ENCODE results near the gene COX6A1. TPM values are rescaled to one million over a fixed set of nuclear protein-coding genes. Genes with fewer than 3 reads are reported as not detected.
A peak's percentile ranks its signal among the peaks of the same experiment; 100 is the strongest.

Gene COX6A1
- total and polyA plus RNA-seq, 2 experiments from 2014 or later, result 422 to 1,484 TPM

DNA sequence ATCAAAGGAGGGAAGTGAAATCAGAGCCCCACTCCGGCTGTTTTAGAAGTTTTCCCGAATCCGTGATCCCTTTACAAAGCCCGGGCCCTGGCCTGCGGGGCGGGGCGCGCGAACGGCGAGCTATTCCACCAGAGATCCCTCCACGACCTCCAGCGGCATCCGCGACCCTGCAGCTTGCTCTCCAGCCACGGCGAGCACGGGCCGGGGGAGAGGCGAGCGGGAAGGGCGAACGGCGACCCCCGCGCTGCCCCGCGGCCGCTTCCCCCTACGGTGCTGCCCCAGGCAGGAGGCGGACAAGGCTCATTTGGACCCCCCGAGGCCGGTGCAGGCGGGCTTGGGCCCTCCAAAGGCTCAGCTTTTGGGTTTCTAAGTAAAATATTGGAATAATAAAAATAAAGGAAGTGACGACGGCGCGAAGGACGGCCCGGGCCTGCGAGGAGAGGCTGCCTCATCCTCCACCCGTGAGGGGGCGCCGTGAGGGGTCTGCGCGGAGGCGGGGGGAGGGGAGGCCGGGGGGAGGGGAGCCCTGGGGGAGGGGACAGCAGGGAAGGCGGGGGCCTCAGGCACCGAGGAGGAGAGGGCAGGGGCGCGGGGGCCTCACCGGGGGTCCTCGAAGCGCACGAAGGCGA is 31.0 kb downstream of the COX6A1 start:
- Histone ChIP-seq H3K27me3 (ENCODE audit: insufficient read depth) (0 out of 2 replicates have a peak, but pooled peaks cover 2% of the 10 kb centered on the region), H3K4me1 (ENCODE audit: insufficient read depth) (peaks cover 10% of the 10 kb centered on the region; the same call in 1 of the 2 replicates), H3K27ac (ENCODE audit: low read depth) (peak overlapping the region; percentile 87), H2AFZ (no peak overlapping the region), H3K9me2 (ENCODE audit: insufficient read depth) (no peaks in the 10 kb centered on the region), H3K79me2 (replicated peaks; ENCODE audit: insufficient read depth) (peaks cover 51% of the 10 kb centered on the region), H3K4me3 (peak overlapping the region; percentile 77), H3K4me2 (peak overlapping the region; percentile 88), H3F3A (replicated peaks; ENCODE audit: low read depth) (peaks cover 35% of the 10 kb centered on the region), H3K36me3 (ENCODE audit: insufficient read depth) (peaks cover 21% of the 10 kb centered on the region), H4K20me1 (replicated peaks; ENCODE audit: insufficient read depth) (peaks cover 40% of the 10 kb centered on the region)
- TF ChIP-seq, protein P1, sequence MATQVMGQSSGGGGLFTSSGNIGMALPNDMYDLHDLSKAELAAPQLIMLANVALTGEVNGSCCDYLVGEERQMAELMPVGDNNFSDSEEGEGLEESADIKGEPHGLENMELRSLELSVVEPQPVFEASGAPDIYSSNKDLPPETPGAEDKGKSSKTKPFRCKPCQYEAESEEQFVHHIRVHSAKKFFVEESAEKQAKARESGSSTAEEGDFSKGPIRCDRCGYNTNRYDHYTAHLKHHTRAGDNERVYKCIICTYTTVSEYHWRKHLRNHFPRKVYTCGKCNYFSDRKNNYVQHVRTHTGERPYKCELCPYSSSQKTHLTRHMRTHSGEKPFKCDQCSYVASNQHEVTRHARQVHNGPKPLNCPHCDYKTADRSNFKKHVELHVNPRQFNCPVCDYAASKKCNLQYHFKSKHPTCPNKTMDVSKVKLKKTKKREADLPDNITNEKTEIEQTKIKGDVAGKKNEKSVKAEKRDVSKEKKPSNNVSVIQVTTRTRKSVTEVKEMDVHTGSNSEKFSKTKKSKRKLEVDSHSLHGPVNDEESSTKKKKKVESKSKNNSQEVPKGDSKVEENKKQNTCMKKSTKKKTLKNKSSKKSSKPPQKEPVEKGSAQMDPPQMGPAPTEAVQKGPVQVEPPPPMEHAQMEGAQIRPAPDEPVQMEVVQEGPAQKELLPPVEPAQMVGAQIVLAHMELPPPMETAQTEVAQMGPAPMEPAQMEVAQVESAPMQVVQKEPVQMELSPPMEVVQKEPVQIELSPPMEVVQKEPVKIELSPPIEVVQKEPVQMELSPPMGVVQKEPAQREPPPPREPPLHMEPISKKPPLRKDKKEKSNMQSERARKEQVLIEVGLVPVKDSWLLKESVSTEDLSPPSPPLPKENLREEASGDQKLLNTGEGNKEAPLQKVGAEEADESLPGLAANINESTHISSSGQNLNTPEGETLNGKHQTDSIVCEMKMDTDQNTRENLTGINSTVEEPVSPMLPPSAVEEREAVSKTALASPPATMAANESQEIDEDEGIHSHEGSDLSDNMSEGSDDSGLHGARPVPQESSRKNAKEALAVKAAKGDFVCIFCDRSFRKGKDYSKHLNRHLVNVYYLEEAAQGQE (IDR thresholded peaks at IDR 0.05; ENCODE audit: unreplicated experiment), result no peak
- TF ChIP-seq CTCF (conservative IDR thresholded peaks at IDR 0.05; ENCODE audit: low read depth in 2 of 2), result peak in 1 of 2 experiments; percentile 24; a peak in 2 of 4 replicates
- no peak for TF ChIP-seq NANOG (IDR thresholded peaks at IDR 0.05; ENCODE audit: borderline replicate concordance)
- DNase-seq (ENCODE audit: low spot score) (no peak), ATAC-seq (peak; percentile 13)
- peaks cover 9% of the 10 kb centered on the region for H3K27me3 Mint-ChIP-seq (ENCODE audit: insufficient read depth, low read depth, poor library complexity)
- peak overlapping the region; percentile 86 for H3K27ac Mint-ChIP-seq
- peaks cover 24% of the 10 kb centered on the region for H3K4me1 Mint-ChIP-seq
- peak overlapping the region; percentile 96 for H3K4me3 Mint-ChIP-seq
- H3K9me3 Mint-ChIP-seq, result no peaks in the 10 kb centered on the region
- H3K36me3 Mint-ChIP-seq (ENCODE audit: low read depth), result peaks cover 44% of the 10 kb centered on the region

GRCh38 chr12:120469450-120470149 is 31.7 kb downstream of the COX6A1 start, which contains the start of gene SRSF9:
Gene SRSF9 (minus strand): TSS chr12:120469748. CDS start chr12:120469609, 139 bp downstream.
- Histone ChIP-seq H4K20me1 (replicated peaks; ENCODE audit: insufficient read depth) (peaks cover 34% of the 10 kb centered on the region), H3K4me3 (peak within 1 kb of the TSS; percentile 77), H3K27me3 (ENCODE audit: insufficient read depth) (0 out of 2 replicates have a peak, but pooled peaks cover 2% of the 10 kb centered on the region), H2AFZ (peak within 1 kb of the TSS; percentile 99), H3K79me2 (replicated peaks; ENCODE audit: insufficient read depth) (peaks cover 45% of the 10 kb centered on the region), H3K4me2 (peak within 1 kb of the TSS; percentile 88), H3K4me1 (ENCODE audit: insufficient read depth) (peaks cover 11% of the 10 kb centered on the region; the same call in 1 of the 2 replicates), H3K9me2 (ENCODE audit: insufficient read depth) (no peaks in the 10 kb centered on the region), H3F3A (replicated peaks; ENCODE audit: low read depth) (peaks cover 29% of the 10 kb centered on the region), H3K27ac (ENCODE audit: low read depth) (peak within 1 kb of the TSS; percentile 87), H3K36me3 (ENCODE audit: insufficient read depth) (peaks cover 15% of the 10 kb centered on the region)
- peaks cover 26% of the 10 kb centered on the region for H3K4me1 Mint-ChIP-seq
- ATAC-seq (peak; percentile 86), DNase-seq (ENCODE audit: low spot score) (peak; percentile 98)
- no peaks in the 10 kb centered on the region for H3K9me3 Mint-ChIP-seq
- H3K4me3 Mint-ChIP-seq, result peak within 1 kb of the TSS; percentile 96
- peak within 1 kb of the TSS; percentile 86 for H3K27ac Mint-ChIP-seq
- H3K36me3 Mint-ChIP-seq (ENCODE audit: low read depth), result peaks cover 37% of the 10 kb centered on the region
- H3K27me3 Mint-ChIP-seq (ENCODE audit: insufficient read depth, low read depth, poor library complexity), result peaks cover 4% of the 10 kb centered on the region
- TF ChIP-seq, protein P2, sequence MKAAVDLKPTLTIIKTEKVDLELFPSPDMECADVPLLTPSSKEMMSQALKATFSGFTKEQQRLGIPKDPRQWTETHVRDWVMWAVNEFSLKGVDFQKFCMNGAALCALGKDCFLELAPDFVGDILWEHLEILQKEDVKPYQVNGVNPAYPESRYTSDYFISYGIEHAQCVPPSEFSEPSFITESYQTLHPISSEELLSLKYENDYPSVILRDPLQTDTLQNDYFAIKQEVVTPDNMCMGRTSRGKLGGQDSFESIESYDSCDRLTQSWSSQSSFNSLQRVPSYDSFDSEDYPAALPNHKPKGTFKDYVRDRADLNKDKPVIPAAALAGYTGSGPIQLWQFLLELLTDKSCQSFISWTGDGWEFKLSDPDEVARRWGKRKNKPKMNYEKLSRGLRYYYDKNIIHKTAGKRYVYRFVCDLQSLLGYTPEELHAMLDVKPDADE (IDR thresholded peaks at IDR 0.05), result peak; percentile 57
- TF ChIP-seq, protein P1 (IDR thresholded peaks at IDR 0.05; ENCODE audit: unreplicated experiment), result no peak
- TF ChIP-seq CTCF (conservative IDR thresholded peaks at IDR 0.05; ENCODE audit: low read depth in 2 of 2), result peak; percentile 66 to 86
